Measurements from ENCODE around the gene SIRT3. TPM values are rescaled to one million over a fixed set of nuclear protein-coding genes. Genes with fewer than 3 reads are reported as not detected.

SIRT3 gene
- total and polyA plus RNA-seq, 2 of the 13 experiments (the other 11 are each of a cell fraction or from before 2014, with no cell fraction given), result 15.1 to 18.2 TPM

GRCh38 chr11:208181-208916, 27.8 kb downstream of the SIRT3 start (continued):
- TF ChIP-seq EP300 (IDR thresholded peaks at IDR 0.05; ENCODE audit: low read depth in 2 of 2, low read length in 2 of 2) (no peak), EP300 (CRISPR knock-in tag; IDR thresholded peaks at IDR 0.05; ENCODE audit: borderline replicate concordance) (no peak), NFYB (CRISPR knock-in tag; IDR thresholded peaks at IDR 0.05) (no peak), ZNF549 (CRISPR knock-in tag; IDR thresholded peaks at IDR 0.05) (no peak), ZBTB37 (CRISPR knock-in tag; IDR thresholded peaks at IDR 0.05) (no peak), NR0B2 (CRISPR knock-in tag; IDR thresholded peaks at IDR 0.05) (no peak), FOSL2 (CRISPR knock-in tag; IDR thresholded peaks at IDR 0.05) (no peak), SMAD3 (CRISPR knock-in tag; IDR thresholded peaks at IDR 0.05) (no peak), DPF2 (CRISPR knock-in tag; IDR thresholded peaks at IDR 0.05; ENCODE audit: borderline replicate concordance, low read depth) (no peak), KDM6A (CRISPR knock-in tag; IDR thresholded peaks at IDR 0.05; ENCODE audit: low read depth) (no peak), ZNF10 (CRISPR knock-in tag; IDR thresholded peaks at IDR 0.05; ENCODE audit: borderline replicate concordance, low read depth) (no peak), ZNF547 (CRISPR knock-in tag; IDR thresholded peaks at IDR 0.05) (no peak), SOX13 (IDR thresholded peaks at IDR 0.05) (no peak), SOX13 (CRISPR knock-in tag; conservative IDR thresholded peaks at IDR 0.05 in 1 of 2, IDR thresholded peaks at IDR 0.05 in 1 of 2) (no peak)
- TF ChIP-seq, protein P1, sequence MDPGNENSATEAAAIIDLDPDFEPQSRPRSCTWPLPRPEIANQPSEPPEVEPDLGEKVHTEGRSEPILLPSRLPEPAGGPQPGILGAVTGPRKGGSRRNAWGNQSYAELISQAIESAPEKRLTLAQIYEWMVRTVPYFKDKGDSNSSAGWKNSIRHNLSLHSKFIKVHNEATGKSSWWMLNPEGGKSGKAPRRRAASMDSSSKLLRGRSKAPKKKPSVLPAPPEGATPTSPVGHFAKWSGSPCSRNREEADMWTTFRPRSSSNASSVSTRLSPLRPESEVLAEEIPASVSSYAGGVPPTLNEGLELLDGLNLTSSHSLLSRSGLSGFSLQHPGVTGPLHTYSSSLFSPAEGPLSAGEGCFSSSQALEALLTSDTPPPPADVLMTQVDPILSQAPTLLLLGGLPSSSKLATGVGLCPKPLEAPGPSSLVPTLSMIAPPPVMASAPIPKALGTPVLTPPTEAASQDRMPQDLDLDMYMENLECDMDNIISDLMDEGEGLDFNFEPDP (CRISPR knock-in tag; conservative IDR thresholded peaks at IDR 0.05), result 0 out of 2 replicates have a peak, but pooled peaks have one; percentile 88
- TF ChIP-seq, protein P2, sequence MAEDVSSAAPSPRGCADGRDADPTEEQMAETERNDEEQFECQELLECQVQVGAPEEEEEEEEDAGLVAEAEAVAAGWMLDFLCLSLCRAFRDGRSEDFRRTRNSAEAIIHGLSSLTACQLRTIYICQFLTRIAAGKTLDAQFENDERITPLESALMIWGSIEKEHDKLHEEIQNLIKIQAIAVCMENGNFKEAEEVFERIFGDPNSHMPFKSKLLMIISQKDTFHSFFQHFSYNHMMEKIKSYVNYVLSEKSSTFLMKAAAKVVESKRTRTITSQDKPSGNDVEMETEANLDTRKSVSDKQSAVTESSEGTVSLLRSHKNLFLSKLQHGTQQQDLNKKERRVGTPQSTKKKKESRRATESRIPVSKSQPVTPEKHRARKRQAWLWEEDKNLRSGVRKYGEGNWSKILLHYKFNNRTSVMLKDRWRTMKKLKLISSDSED (CRISPR knock-in tag; IDR thresholded peaks at IDR 0.05), result no peak
- TF ChIP-seq, protein P3, sequence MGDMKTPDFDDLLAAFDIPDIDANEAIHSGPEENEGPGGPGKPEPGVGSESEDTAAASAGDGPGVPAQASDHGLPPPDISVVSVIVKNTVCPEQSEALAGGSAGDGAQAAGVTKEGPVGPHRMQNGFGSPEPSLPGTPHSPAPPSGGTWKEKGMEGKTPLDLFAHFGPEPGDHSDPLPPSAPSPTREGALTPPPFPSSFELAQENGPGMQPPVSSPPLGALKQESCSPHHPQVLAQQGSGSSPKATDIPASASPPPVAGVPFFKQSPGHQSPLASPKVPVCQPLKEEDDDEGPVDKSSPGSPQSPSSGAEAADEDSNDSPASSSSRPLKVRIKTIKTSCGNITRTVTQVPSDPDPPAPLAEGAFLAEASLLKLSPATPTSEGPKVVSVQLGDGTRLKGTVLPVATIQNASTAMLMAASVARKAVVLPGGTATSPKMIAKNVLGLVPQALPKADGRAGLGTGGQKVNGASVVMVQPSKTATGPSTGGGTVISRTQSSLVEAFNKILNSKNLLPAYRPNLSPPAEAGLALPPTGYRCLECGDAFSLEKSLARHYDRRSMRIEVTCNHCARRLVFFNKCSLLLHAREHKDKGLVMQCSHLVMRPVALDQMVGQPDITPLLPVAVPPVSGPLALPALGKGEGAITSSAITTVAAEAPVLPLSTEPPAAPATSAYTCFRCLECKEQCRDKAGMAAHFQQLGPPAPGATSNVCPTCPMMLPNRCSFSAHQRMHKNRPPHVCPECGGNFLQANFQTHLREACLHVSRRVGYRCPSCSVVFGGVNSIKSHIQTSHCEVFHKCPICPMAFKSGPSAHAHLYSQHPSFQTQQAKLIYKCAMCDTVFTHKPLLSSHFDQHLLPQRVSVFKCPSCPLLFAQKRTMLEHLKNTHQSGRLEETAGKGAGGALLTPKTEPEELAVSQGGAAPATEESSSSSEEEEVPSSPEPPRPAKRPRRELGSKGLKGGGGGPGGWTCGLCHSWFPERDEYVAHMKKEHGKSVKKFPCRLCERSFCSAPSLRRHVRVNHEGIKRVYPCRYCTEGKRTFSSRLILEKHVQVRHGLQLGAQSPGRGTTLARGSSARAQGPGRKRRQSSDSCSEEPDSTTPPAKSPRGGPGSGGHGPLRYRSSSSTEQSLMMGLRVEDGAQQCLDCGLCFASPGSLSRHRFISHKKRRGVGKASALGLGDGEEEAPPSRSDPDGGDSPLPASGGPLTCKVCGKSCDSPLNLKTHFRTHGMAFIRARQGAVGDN (CRISPR knock-in tag; IDR thresholded peaks at IDR 0.05), result peak; percentile 56; the same call in 1 of the 2 replicates
